Neural progenitor cell (in vitro differentiated cells): ENCODE measurements around the gene LDB3.

Experiments
- EZH2 ChIP-seq: fragments of 200-600 bp; sonication (generic); IDR thresholded peaks from 2 replicates; pipeline ENCODE4 v1.6.1; 2017; ENCODE audit warnings: antibody characterized with exemption, mild to moderate bottlenecking, moderate library complexity
- EZH2phosphoT487 ChIP-seq: fragments of 200-600 bp; sonication (generic); IDR thresholded peaks from 2 replicates; pipeline ENCODE4 v1.6.1; 2017; ENCODE audit warnings: antibody characterized with exemption
- TF ChIP-seq, protein P1 (sequence below): fragments of 200-600 bp; sonication (generic); IDR thresholded peaks from 2 replicates; pipeline ENCODE4 v1.5.1; 2017; ENCODE audit warnings: antibody characterized with exemption, mild to moderate bottlenecking

DNA sequence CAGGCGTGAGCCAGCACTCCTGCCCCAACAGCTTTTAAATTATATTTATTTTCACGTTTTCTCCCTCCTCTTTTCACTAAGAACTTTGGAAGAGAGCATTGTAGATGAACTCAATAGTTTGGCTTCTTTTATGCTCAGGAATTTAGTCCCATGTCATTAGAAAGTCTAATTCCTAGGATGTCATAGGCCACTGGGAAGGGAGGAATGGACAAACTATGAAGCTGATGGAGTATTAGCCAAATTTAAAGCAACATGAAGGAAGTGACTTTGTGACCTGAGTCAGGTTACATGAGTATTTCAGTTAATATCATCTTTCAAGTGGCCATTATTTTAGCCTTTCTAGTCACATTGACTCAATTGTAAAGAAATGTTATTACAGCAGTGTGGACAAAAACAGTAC lies 32.0 kb upstream of the LDB3 start:
- TF ChIP-seq, protein P1, sequence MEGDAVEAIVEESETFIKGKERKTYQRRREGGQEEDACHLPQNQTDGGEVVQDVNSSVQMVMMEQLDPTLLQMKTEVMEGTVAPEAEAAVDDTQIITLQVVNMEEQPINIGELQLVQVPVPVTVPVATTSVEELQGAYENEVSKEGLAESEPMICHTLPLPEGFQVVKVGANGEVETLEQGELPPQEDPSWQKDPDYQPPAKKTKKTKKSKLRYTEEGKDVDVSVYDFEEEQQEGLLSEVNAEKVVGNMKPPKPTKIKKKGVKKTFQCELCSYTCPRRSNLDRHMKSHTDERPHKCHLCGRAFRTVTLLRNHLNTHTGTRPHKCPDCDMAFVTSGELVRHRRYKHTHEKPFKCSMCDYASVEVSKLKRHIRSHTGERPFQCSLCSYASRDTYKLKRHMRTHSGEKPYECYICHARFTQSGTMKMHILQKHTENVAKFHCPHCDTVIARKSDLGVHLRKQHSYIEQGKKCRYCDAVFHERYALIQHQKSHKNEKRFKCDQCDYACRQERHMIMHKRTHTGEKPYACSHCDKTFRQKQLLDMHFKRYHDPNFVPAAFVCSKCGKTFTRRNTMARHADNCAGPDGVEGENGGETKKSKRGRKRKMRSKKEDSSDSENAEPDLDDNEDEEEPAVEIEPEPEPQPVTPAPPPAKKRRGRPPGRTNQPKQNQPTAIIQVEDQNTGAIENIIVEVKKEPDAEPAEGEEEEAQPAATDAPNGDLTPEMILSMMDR: no peak
- TF ChIP-seq EZH2 (no peak), EZH2phosphoT487 (no peak)
